Calu3 (cell line): ENCODE data around the gene RALGPS2. TPM values are rescaled to one million over a fixed set of nuclear protein-coding genes. Genes with fewer than 3 reads are reported as not detected.

Experiments
- BruUV-seq: library from RNA; stranded (reverse); fragments of 400-500 nt; replicated peaks from 2 replicates; lab custom pipeline; 2021; lab: Mats Ljungman, UMichigan
- CTCF ChIA-PET: fragments of 300-600 bp; sonication (Branson Sonifier 250); formaldehyde crosslinking; loops from one replicate; lab custom pipeline; 2022; ENCODE audit warnings: antibody characterized with exemption; lab: Charles Lee
- DNase-seq: peaks from one replicate; pipeline ENCODE4 v3.0.0; 2022
- H3K27ac Mint-ChIP-seq: one replicate; pipeline ENCODE4 v1.8.0; 2022; ENCODE audit warnings: mixed read lengths; ENCODE audit not compliant: unreplicated experiment
- H3K27me3 Mint-ChIP-seq: one replicate; pipeline ENCODE4 v1.8.0; 2022; ENCODE audit warnings: mixed read lengths; ENCODE audit not compliant: unreplicated experiment
- H3K36me3 Mint-ChIP-seq: one replicate; pipeline ENCODE4 v1.8.0; 2022; ENCODE audit warnings: mild to moderate bottlenecking, moderate library complexity, mixed read lengths; ENCODE audit not compliant: insufficient read depth, unreplicated experiment
- H3K4me1 Mint-ChIP-seq: one replicate; pipeline ENCODE4 v1.8.0; 2022; ENCODE audit warnings: mild to moderate bottlenecking, low read depth, mixed read lengths; ENCODE audit not compliant: unreplicated experiment
- H3K4me3 Mint-ChIP-seq: one replicate; pipeline ENCODE4 v1.8.0; 2022; ENCODE audit warnings: mild to moderate bottlenecking, low read depth, moderate library complexity, mixed read lengths; ENCODE audit not compliant: unreplicated experiment
- H3K9me3 Mint-ChIP-seq: one replicate; pipeline ENCODE4 v1.8.0; 2022; ENCODE audit warnings: low read depth, mixed read lengths; ENCODE audit not compliant: unreplicated experiment
- intact Hi-C: fragments of 100-400 bp; cut with micrococcal nuclease; formaldehyde crosslinking; loops from one replicate; pipeline ENCODE4 v1.10.0; 2022; ENCODE audit not compliant: unreplicated experiment
- total RNA-seq: library from RNA; stranded (reverse); gene quantifications from 2 replicates; pipeline ENCODE4 v1.2.3, GENCODE V29; 2022
- TF ChIP-seq, protein P1 (sequence below): fragments of 200-600 bp; IDR thresholded peaks from one replicate; pipeline ENCODE4 v1.8.0; 2022; ENCODE audit warnings: antibody characterized with exemption; ENCODE audit not compliant: unreplicated experiment

RALGPS2 gene
- total RNA-seq, 1 experiment from 2014 or later: 47.6 TPM

DNA sequence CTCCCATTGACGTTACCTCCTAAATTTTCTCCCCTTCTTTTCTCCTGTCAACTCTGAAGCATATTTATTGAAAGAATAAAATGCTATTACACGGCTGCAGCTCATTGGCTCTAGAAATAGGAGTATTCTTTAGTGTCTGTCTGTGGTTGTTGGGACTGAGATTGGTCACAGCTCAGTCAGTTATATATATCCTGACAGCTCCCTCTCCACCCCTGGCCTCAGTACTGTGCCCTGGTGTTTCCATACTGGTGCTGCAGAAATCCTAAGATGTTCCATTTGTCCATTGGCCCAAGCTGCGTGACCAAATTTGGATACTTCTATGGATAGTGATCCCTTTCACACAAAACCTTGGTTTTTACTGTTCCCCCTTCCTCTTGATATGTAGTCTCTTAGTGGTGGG, 67.3 kb downstream of the RALGPS2 start:
- intact Hi-C loops: no loop called here
- Mint-ChIP-seq H3K36me3 (no peaks in the 10 kb centered on the region), H3K4me1 (no peaks in the 10 kb centered on the region), H3K9me3 (no peaks in the 10 kb centered on the region), H3K27ac (no peak overlapping the region), H3K27me3 (no peaks in the 10 kb centered on the region), H3K4me3 (no peak overlapping the region)
- no TSS peak for BruUV-seq
- TF ChIP-seq, protein P1, sequence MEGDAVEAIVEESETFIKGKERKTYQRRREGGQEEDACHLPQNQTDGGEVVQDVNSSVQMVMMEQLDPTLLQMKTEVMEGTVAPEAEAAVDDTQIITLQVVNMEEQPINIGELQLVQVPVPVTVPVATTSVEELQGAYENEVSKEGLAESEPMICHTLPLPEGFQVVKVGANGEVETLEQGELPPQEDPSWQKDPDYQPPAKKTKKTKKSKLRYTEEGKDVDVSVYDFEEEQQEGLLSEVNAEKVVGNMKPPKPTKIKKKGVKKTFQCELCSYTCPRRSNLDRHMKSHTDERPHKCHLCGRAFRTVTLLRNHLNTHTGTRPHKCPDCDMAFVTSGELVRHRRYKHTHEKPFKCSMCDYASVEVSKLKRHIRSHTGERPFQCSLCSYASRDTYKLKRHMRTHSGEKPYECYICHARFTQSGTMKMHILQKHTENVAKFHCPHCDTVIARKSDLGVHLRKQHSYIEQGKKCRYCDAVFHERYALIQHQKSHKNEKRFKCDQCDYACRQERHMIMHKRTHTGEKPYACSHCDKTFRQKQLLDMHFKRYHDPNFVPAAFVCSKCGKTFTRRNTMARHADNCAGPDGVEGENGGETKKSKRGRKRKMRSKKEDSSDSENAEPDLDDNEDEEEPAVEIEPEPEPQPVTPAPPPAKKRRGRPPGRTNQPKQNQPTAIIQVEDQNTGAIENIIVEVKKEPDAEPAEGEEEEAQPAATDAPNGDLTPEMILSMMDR: no peak
- no peak for DNase-seq
- CTCF ChIA-PET: no interaction called here

DNA sequence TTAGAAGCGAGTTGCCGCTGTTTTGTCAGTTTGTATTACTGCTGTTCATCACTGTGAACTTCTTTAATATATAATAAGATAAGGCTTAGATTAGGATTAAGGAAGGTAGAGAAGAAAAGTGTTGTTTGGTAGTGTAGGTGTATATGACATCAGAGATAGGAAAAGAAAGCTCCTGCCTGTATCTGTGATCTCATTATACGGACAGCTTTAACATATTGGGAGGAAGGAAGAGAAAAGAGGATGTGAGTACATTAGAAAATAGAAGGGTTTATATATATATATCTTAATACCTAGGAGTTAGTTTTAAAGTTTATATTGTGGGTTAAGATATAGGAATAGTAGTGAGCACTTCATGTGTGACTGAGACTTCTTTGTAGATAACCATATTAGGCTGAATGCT, 71.0 kb downstream of the RALGPS2 start:
- BruUV-seq: no TSS peak
- Mint-ChIP-seq H3K9me3 (no peaks in the 10 kb centered on the region), H3K27me3 (no peaks in the 10 kb centered on the region), H3K4me3 (no peak overlapping the region), H3K36me3 (no peaks in the 10 kb centered on the region), H3K4me1 (no peaks in the 10 kb centered on the region), H3K27ac (no peak overlapping the region)
- CTCF ChIA-PET: no interaction called here
- no peak for DNase-seq
- intact Hi-C loops: no loop called here
- TF ChIP-seq, protein P1: no peak

DNA sequence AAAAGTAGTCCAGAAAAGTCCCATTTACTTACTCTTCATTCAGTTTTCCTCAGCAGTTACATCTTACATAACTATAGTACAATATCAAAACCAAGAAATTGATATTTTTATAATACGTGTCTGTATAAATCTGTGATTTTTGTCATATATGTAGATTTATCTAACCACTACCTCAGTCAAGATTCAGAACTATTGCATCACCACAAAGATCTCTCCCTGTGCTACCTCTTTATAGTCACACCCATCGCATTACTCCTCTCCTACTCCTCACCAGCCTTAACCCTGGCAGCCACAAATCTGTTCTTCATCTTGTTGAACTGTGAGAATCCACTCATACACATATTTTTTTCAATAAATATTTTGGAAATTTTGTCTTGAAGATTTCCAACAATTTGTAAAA, 72.5 kb downstream of the RALGPS2 start:
- BruUV-seq: no TSS peak
- CTCF ChIA-PET: interaction anchor here (0.7 kb wide), 1 partner anchor 13 kb away, joined by 4 read pairs; no protein-coding TSS in a partner anchor
- TF ChIP-seq, protein P1: no peak
- intact Hi-C loops: no loop called here
- DNase-seq: no peak
- Mint-ChIP-seq H3K4me3 (no peak overlapping the region), H3K4me1 (no peaks in the 10 kb centered on the region), H3K27ac (no peak overlapping the region), H3K9me3 (no peaks in the 10 kb centered on the region), H3K27me3 (no peaks in the 10 kb centered on the region), H3K36me3 (no peaks in the 10 kb centered on the region)

DNA sequence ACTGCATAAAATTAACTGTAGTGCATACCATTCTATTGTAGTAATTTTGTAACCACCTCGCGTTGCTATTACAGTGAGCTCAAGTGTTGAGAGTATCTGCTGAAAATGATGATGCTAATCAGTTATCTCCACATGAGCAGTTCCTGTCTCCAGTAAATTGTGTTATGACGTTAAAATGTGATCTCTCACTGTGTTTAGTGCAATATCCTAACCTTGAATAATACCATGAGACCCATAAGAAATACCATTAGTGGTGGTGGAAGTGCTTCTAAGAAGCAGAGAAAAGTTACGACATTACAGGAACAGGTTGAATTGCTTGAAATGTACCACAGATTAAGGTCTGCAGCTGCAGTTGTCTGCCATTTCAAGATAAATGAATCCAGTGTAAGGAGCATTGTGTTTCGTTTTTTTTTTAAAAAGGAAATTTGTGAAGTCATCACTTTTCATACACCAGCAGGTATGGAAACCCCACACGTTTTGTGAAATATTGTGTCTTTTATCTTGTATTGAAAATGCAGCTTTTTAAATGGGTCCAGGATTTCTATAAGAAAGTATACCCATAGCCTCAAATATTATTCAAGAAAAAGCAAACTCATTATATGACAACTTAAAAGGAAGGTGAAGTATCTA, 73.3 kb downstream of the RALGPS2 start:
- intact Hi-C loops: no loop called here
- H3K27me3 Mint-ChIP-seq: no peaks in the 10 kb centered on the region
- H3K27ac Mint-ChIP-seq: no peak overlapping the region
- H3K9me3 Mint-ChIP-seq: no peaks in the 10 kb centered on the region
- no peaks in the 10 kb centered on the region for H3K4me1 Mint-ChIP-seq
- CTCF ChIA-PET: interaction anchor here (0.7 kb wide), 1 partner anchor 14 kb away, joined by 4 read pairs; no protein-coding TSS in a partner anchor
- TF ChIP-seq, protein P1: no peak
- H3K36me3 Mint-ChIP-seq: no peaks in the 10 kb centered on the region
- no TSS peak for BruUV-seq
- DNase-seq: no peak
- H3K4me3 Mint-ChIP-seq: no peak overlapping the region
